Loucy (cell line): ENCODE data around the gene IQCN.

Source experiments
- EZH2phosphoT487 ChIP-seq: fragments of 200-600 bp; IDR thresholded peaks from 2 replicates; pipeline ENCODE4 v1.6.1; 2018; ENCODE audit warnings: antibody characterized with exemption, mild to moderate bottlenecking, moderate library complexity, borderline replicate concordance
- TF ChIP-seq, protein P1 (sequence below): fragments of 200-600 bp; sonication (generic); conservative IDR thresholded peaks from 2 replicates; pipeline ENCODE4 v1.5.1; 2014; ENCODE audit warnings: mild to moderate bottlenecking, antibody characterized with exemption, low read length

DNA sequence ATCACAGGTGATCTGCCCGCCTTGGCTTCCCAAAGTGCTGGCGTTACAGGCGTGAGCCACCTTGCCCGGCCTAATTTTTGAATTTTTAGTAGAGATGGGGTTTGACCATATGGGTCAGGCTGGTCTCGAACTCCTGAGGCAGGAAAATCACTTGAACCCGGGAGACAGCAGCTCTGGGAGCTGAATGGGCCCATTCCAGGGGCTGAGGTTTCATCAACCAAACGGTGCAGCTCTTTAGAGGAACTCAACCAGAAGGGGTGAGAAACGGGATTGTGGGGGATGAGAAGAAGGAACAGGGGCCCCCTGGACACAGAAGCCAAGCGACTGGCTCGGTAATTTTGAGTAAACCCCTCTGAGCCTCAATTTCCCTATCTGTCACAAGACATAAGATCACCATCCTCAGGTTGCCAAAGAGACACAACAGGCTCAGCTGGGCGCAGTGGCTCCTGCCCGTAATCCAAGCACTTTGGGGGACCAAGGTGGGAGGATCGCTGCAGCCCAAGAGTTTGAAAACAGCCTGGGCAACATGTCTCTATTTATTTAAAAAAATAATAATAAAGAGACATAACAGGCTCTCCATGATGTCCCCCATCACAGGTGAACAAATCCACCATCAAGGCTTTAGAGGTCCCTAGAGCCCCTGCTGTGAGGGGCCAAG, 562 bp downstream of the IQCN start:
- no peak for TF ChIP-seq EZH2phosphoT487
- TF ChIP-seq, protein P1, sequence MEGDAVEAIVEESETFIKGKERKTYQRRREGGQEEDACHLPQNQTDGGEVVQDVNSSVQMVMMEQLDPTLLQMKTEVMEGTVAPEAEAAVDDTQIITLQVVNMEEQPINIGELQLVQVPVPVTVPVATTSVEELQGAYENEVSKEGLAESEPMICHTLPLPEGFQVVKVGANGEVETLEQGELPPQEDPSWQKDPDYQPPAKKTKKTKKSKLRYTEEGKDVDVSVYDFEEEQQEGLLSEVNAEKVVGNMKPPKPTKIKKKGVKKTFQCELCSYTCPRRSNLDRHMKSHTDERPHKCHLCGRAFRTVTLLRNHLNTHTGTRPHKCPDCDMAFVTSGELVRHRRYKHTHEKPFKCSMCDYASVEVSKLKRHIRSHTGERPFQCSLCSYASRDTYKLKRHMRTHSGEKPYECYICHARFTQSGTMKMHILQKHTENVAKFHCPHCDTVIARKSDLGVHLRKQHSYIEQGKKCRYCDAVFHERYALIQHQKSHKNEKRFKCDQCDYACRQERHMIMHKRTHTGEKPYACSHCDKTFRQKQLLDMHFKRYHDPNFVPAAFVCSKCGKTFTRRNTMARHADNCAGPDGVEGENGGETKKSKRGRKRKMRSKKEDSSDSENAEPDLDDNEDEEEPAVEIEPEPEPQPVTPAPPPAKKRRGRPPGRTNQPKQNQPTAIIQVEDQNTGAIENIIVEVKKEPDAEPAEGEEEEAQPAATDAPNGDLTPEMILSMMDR = no peak
